Esophagus squamous epithelium (tissue), 5 donors: ENCODE measurements around the gene AHRR. TPM values are rescaled to one million over a fixed set of nuclear protein-coding genes. Genes with fewer than 3 reads are reported as not detected.

Experiments
- DNase-seq: peaks from one replicate; lab custom pipeline; 2025; lab: John Stamatoyannopoulos, UW
- H3K27ac ChIP-seq, 4 donors: fragments of 200-600 bp; sonication (generic); one replicate each; pipeline ENCODE4 v1.5.1; 2016 to 2019; ENCODE audit warnings: mild to moderate bottlenecking in 1 of 4
- H3K27me3 ChIP-seq, 4 donors: fragments of 200-600 bp; sonication (generic); 1 replicate in 3 of 4; 2 replicates in 1 of 4; pipeline versions ENCODE4 v1.5.1 to v1.6.0; 2017 to 2021; ENCODE audit warnings: antibody characterized with exemption in 1 of 4
- H3K36me3 ChIP-seq, 3 donors: fragments of 200-600 bp; sonication (generic); one replicate each; pipeline ENCODE4 v1.5.1; 2016 to 2019
- H3K4me1 ChIP-seq, 3 donors: fragments of 200-600 bp; sonication (generic); one replicate each; pipeline ENCODE4 v1.5.1; 2017 to 2019
- H3K4me3 ChIP-seq, 4 donors: fragments of 200-600 bp; sonication (generic); 1 replicate in 3 of 4; 2 replicates in 1 of 4; pipeline ENCODE4 v1.5.1; 2016 to 2019; ENCODE audit warnings: mild to moderate bottlenecking in 2 of 4, moderate library complexity in 1 of 4
- H3K9me3 ChIP-seq, 3 donors: fragments of 200-600 bp; sonication (generic); one replicate each; pipeline ENCODE4 v1.5.1; 2016 to 2019
- CTCF ChIP-seq, 6 experiments: fragments of 450-650 bp in 4 of 6; fragments of 200-600 bp in 2 of 6; sonication (generic) in 2 of 6; IDR thresholded peaks; one replicate each; pipeline ENCODE4 v1.5.1; 2016 to 2019; ENCODE audit warnings: antibody characterized with exemption in 6 of 6, mild to moderate bottlenecking in 4 of 6, moderate library complexity in 4 of 6
- POLR2A ChIP-seq, 4 donors: fragments of 450-650 bp; IDR thresholded peaks; one replicate each; pipeline ENCODE4 v1.6.1; 2017; ENCODE audit warnings: antibody characterized with exemption in 4 of 4, mild to moderate bottlenecking in 4 of 4, moderate library complexity in 3 of 4
- WGBS, 2 donors: methylation state at CpG; one replicate each; pipeline ENCODE4 v1.1.5; 2018; 5-methylcytosine and 5-hydroxymethylcytosine counted together
- intact Hi-C: fragments of 100-400 bp; cut with DNase I; formaldehyde crosslinking; loops from one replicate; pipeline ENCODE4 v1.15.0; 2022
- total RNA-seq, 4 donors: library from RNA; depleted of rRNA; stranded (reverse); fragments of >200 nt; gene quantifications; one replicate each; pipeline ENCODE4 v1.1.0, GENCODE V29; 2016
- donor health status: DM: yes; HTN: yes; CAD: no.

AHRR gene
- total RNA-seq, 4 donors from 2014 or later: 0.66 to 1.5 (median 1.1) TPM

- no peak for TF ChIP-seq CTCF (IDR thresholded peaks at IDR 0.05)
- TF ChIP-seq POLR2A (IDR thresholded peaks at IDR 0.05): no peak
- Histone ChIP-seq H3K27ac (no peak overlapping the region), H3K4me1 (peaks cover 7 to 54% (median 10%) of the 10 kb centered on the region in 3 donors), H3K4me3 (no peak overlapping the region), H3K9me3 (peaks cover 0 to under 1% (median under 1%) of the 10 kb centered on the region in 3 donors), H3K27me3 (peaks cover 0 to 49% (median 0%) of the 10 kb centered on the region in 4 donors), H3K36me3 (no peaks in the 10 kb centered on the region)
- no peak for DNase-seq
- intact Hi-C loops: no loop called here
- WGBS, 2 donors: 74 to 88% methylated on average over 6 to 11 of the region's 19 CpGs
Observed at GRCh38 chr5:370959-371810, 49.7 kb downstream of the AHRR start.

DNA sequence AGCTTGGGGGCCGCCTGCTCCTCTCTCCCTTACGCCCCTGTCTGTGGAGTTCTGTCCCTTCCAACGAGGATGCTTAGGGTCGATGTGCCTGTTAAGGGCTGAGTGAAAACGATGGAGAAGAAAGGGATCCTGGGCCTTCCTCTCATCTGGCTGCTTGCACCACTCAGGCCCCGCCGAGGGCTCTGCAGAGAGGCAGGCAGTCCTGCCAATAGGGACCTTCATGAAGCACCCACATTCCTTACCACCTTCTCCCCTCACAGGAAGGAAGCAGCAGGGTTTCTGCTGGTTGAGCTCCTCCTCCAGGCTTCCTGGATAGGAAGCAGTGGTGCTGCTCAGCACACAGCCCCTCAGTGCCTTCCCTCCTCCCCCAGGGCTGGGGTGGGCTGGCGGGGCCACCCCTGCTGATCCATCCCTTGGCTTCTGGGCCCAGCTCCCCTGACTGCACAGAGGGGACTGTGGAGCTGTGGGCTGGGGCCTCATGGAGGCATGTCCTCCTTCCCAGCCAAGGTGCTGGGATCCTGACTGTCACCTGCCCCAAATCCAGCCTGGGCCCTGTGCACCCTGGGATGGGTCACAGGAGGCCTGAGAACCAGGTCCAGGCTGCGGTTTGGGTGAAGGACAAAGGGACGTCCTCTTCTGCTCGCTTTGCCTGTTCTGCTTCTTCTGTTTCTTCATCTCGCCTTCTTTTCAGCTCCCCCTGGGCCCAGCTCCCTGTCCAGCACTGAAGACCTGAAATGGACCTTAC is 50.5 kb downstream of the AHRR start:
- H3K4me3 ChIP-seq: no peak overlapping the region
- H3K27ac ChIP-seq: peak overlapping the region in 1 of 4 donors; percentile 21
- peaks cover 7 to 54% (median 10%) of the 10 kb centered on the region in 3 donors for H3K4me1 ChIP-seq
- no peak for DNase-seq
- peaks cover 0 to 52% (median 0%) of the 10 kb centered on the region in 4 donors for H3K27me3 ChIP-seq
- H3K36me3 ChIP-seq: no peaks in the 10 kb centered on the region
- WGBS, 2 donors: 61 to 63% methylated on average over 7 to 8 of the region's 12 CpGs
- no peak for TF ChIP-seq CTCF (IDR thresholded peaks at IDR 0.05)
- no peak for TF ChIP-seq POLR2A (IDR thresholded peaks at IDR 0.05)
- H3K9me3 ChIP-seq: no peaks in the 10 kb centered on the region
- intact Hi-C loops: no loop called here

GRCh38 chr5:372556-372995 is 51.1 kb downstream of the AHRR start:
- no peak for TF ChIP-seq POLR2A (IDR thresholded peaks at IDR 0.05)
- WGBS, 2 donors: 81% methylated on average over 5 of the region's 13 CpGs; no CpG with 5 or more reads in 1 of the 2 donors
- Histone ChIP-seq H3K4me3 (no peak overlapping the region), H3K4me1 (peaks cover 7 to 54% (median 10%) of the 10 kb centered on the region in 3 donors), H3K36me3 (no peaks in the 10 kb centered on the region), H3K27ac (peak overlapping the region in 2 of 4 donors; percentile 21 to 54), H3K27me3 (peaks cover 0 to 52% (median 0%) of the 10 kb centered on the region in 4 donors), H3K9me3 (no peaks in the 10 kb centered on the region)
- no peak for DNase-seq
- intact Hi-C loops: no loop called here

- peaks cover 0 to 52% (median 0%) of the 10 kb centered on the region in 4 donors for H3K27me3 ChIP-seq
- DNase-seq: no peak
- H3K4me3 ChIP-seq: peak overlapping the region; percentile 22 to 67 (median 42)
- no CpG with 5 or more reads among the region's 27 CpGs for WGBS, 2 donors
- no peaks in the 10 kb centered on the region for H3K9me3 ChIP-seq
- peak overlapping the region; percentile 42 to 75 (median 60) for H3K27ac ChIP-seq
- intact Hi-C loops: no loop called here
- H3K36me3 ChIP-seq: no peaks in the 10 kb centered on the region
- TF ChIP-seq CTCF (IDR thresholded peaks at IDR 0.05): no peak
- TF ChIP-seq POLR2A (IDR thresholded peaks at IDR 0.05): no peak
- peaks cover 7 to 50% (median 10%) of the 10 kb centered on the region in 3 donors for H3K4me1 ChIP-seq
Observed at GRCh38 chr5:372996-373709, 51.6 kb downstream of the AHRR start.
